Measurements from ENCODE around the gene NOL7.
A peak's percentile ranks its signal among the peaks of the same experiment; 100 is the strongest.

NOL7 gene

DNA sequence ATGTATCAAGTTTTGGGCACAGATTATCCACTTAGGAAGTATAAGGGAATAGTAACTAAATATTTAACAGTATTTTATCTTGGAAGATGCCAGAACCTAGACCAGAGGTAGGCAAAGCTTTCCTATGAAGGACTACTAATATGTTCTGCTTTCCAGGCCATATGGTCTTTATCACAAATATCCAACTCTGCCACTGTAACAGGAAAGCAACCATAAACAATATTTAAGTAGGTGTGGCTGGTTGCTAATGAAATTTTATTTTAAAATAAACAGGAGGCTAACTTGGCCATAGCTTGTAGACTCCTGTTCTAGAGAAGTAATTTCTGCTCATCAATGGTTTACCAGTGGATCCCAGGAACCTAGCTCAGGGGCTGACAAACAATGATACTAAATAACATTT, 39.4 kb downstream of the NOL7 start:
- no peak for DNase-seq (ENCODE audit: low spot score)

DNA sequence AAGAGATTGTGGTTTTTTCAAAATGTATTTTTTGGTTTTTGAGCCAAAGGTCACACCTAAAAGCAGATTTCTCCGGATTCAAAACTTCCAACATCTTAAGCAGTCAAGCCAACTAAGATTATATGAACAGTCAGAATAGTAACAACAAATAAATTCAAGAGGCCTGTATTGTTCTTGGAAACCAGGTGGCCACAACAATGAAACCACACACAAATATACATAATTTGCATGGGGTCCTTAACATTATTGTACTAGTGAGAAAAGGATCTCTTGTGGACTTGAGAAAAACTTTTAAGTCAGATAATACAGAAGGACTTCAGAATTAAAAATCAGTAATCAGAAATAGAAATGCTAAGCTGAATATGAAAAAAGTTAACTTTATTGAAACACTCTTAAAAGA, 40.6 kb downstream of the NOL7 start:
- DNase-seq (ENCODE audit: low spot score) = no peak

DNA sequence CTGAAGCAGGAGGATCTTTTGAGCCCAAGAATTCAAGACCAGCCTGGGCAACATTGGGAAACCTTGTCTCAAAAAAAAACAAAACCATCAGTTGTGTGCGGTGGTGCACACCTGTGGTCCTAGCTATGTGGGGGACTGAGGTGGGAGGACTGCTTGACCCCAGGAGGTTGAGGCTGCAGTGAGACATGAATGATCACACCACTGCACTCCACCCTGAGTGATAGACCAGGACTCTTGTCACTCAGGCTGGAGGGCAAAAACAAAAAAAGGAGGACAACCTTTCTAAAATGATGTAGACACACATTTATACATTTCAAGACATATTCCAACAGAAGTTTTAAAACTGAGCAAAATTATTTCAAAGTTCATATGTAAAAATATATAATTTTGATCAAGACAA, 45.1 kb downstream of the NOL7 start:
- DNase-seq (ENCODE audit: low spot score) = no peak

DNA sequence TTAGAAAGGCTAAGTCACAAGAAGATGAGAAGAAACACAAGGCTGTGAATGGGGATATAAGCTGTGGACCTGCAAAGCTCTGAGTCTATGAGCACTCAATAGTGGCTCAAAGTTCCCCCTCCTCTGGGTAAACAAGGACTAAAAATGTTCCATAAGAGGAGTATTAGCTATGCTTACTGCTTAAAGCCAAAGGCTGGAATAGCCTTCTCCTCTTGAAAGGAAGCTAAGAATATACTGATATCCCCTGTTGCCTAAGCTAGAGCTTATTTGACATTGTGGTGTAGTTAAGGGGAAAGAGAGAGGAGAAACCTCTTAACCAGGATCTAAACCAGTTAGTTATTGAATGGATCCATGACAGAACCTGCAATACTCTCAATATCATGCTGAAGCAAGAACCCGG, 45.8 kb downstream of the NOL7 start:
- no peak for DNase-seq (ENCODE audit: low spot score)

DNA sequence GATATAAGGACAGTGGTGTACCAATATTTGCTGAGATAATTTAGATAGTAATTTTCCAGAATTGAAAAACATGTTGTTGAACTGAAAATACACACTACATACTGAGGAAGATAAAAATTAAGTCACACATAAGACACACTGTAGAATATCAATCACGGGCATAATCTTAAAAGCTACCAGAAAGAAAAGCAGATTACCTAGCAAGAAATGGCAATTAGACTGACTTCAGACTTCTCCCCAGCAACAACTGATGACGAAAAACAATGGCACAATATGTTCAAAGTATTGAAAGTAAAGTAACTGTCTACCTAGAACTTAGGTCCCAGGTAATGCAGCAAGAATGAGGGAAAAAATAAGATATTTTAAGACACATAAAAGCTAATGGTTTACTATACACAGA, 46.5 kb downstream of the NOL7 start:
- no peak for DNase-seq (ENCODE audit: low spot score)

DNA sequence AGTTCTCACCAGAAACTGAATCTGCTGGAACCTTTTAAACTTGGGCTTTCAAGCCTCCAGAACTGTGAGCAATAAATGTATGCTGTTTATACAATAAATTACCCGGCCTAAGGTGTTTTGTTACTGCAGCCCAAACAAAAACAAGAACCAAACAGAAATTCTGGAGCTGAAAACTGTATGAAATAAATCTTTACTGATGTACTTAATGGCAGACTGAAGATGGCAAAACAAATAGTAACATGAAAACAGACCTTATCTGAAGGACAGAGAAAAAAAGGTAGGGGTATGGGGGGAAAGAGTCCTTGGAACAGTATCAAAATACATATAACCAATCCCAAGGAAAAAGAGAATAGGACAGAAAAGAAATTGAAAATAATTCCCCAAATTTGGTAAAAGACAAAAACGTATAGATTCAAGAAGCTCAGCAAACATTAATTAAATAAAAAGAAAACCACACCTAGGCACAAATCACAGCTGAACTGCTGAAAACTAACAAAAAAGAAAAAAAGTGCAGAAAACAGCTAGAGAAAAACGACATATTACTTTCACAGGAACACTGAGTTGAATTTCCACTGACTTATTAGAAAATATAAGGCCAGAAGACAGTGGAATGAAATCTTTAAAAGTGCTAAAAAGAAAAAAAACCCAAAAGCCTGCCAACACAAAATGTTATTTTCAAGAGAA, 47.7 kb downstream of the NOL7 start:
- no peak for DNase-seq (ENCODE audit: low spot score)

DNA sequence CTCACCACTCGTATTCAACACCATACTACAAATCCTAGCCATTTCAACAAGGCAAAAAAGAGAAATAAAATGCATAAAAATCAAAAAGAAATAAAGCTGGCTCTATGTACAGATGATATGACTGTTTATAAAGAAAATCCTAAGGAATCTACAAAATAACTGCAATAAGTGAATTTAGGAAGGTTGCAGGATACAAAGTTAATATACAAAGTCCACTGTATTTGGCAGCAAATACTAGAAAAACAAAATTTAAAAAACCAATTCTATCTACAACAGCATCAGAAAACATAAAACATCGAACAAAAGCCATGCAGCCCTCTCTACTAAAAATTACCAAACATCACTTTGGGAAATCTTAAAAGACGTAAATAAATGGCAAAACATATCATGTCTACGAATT, 48.9 kb downstream of the NOL7 start:
- no peak for DNase-seq (ENCODE audit: low spot score)

DNA sequence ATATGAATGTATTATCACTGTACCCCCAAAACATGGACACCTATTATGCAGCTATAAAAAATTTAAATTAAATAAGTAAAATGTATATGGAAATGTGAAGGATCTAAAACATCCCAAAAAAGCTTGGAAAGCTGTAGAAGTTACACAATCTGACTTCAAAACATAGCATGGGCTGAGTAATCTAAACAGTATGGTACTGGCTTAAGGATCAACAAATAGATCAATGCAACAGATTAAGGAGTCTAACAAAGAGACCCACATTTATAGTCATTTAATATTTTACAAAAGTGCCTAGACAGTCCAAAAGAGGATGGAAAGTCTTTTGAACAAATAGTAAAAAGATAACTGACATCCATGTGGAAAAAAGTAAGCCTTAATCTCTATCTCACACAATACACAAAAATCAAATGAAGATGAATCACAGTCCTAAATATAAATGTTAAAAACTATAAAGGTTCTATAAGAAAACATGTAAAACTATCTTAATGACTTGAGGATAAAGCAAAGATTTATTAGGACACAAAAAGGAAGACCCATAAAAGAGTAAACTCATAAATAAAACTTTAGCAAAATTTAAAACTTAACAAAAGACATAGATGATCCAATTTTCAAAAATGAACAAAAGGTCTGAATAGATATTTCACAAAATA, 49.7 kb downstream of the NOL7 start:
- DNase-seq (ENCODE audit: low spot score) = no peak

DNA sequence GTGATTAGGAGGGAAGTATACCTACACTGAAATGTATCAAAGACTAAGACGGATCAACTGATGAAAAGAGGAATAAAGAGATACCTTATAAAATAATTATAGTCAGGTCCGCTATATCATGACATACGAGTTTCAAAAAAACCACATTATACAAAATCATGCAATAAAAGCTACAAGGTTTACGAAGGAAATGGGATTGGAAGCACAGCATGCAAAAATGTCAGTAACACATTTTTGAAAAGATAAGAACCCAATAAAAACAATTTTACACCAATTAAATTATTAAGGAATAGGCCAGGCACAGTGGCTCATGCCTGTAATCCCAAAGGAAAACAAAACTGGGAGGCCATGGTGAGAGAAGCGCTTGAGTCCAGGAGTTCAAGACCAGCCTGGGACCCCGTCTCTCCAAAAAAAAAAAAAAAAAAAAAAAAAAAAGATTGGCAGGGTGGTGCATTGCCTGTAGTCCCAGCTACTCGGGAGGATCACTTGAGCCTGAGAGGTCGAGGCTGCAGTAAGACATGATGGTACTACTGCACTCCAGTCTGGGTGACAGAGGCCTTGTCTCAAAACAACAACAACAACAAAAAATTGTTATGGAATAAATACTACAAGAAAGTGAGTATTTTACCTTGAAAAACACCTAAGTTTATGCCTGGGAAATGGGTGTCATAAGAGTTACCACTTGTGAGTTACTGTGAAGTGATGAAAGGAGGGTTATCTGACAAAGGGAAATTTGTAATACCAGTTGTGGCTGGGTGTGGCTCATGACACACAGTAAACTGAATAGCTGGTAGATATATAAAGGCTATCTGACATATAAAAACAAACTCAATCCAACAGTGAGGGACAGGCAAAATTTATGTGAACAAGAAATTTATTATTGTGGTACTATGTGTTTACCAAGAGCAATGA, 51.3 kb downstream of the NOL7 start:
- DNase-seq (ENCODE audit: low spot score) = peak; percentile 65

DNA sequence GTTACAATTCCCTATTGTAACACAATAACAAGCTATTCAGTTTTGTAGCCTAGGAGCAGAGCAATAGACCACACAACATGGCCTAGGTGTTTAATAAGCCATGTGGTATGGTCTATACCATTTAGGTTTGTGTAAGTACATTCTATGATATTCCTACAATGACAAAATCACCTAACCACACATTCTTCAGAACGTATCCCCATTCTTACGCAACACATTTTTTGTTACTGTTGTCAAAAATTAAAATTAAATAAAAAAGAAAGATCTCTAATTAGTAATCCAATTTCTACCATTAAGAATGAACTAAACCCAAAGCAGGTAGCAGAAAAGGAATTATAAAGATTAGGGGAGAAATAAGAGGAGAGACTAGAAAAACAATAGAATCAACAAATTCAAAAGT, 52.5 kb downstream of the NOL7 start:
- no peak for DNase-seq (ENCODE audit: low spot score)

DNA sequence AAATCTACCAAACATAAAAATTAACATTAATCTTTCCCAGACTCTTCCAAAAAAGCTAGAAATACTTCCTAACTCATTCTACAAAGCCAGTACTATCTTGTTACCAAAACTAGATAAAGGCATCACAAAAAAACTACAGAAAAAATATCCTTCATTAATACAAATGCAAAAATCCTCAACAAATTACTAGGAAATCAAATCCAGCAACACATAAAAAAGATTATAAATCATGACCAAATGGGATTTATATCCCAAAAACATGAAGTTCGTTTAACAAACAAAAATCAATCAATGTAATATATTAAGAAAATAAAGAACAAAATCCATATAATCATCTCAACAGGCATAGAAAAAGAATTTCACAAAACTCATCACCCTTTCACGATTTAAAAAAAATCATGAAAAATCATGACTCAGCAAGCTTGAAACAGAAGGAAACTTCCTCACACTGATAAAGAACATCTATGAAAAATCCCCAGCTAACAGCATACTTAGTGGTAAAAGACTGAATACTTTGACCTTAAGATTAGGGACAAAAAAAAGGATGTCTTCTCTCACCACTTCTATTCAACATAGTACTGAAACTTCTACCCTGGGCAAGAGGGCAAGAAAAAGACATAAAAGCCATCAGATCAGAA, 53.3 kb downstream of the NOL7 start:
- DNase-seq (ENCODE audit: low spot score) = peak; percentile 66

DNA sequence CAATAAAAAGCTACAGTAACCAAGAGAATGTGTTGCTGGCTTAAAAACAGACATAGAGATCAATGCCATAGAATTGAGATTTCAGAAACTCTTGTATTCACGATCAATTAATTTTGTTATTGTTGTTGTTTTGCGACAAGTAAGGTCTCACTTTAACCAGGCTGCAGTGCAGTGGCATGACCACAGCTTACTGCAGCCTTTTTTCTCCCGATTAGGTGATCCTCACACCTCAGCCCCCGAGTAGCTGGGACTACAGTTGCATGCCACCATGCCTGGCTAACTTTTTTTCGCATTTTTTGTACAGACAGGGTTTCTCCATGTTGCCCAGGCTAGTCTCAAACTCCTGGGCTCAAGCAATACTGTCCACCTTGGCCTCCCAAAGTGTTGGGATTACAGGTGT, 54.3 kb downstream of the NOL7 start:
- no peak for DNase-seq (ENCODE audit: low spot score)

Data from hematopoietic multipotent progenitor cell treated with erythropoietin and hydrocortisone succinate and interleukin-3 and kit ligand, for 15 days (in vitro differentiated cells).